ENCODE data around the gene PPP2R2B. TPM values are rescaled to one million over a fixed set of nuclear protein-coding genes. Genes with fewer than 3 reads are reported as not detected.

The PPP2R2B gene
- total and polyA plus RNA-seq, 12 donors, result 0.35 to 11.7 (median 4.7) TPM

- Histone ChIP-seq H3K27ac (no peak overlapping the region), H3K9me3 (replicated peaks in 1 of 3) (no peaks in the 10 kb centered on the region), H3K36me3 (replicated peaks in 1 of 2) (no peaks in the 10 kb centered on the region), H3K4me3 (no peak overlapping the region), H3K27me3 (no peaks in the 10 kb centered on the region), H3K4me1 (replicated peaks in 1 of 2) (no peaks in the 10 kb centered on the region)
- WGBS, 4 donors, result 89 to 94% (median 91%) methylated on average over 4 of the region's 4 CpGs
- intact Hi-C loops (cut with DNase I), result loop anchor here (5.0 to 10.0 kb wide), 3 partner anchors 425 to 647 kb away; no protein-coding TSS in a partner anchor
- no peak for DNase-seq
- TF ChIP-seq POLR2A (IDR thresholded peaks at IDR 0.05) (no peak), CTCF (IDR thresholded peaks at IDR 0.05) (no peak)
Observed at GRCh38 chr5:146539973-146540372, 338.6 kb downstream of the PPP2R2B start.

- intact Hi-C loops (cut with DNase I), result loop anchor here in 1 of 2 donors (5.0 kb wide), 1 partner anchor 649 kb away; no protein-coding TSS in a partner anchor
- WGBS, 4 donors, result 71 to 75% (median 73%) methylated on average over 3 of the region's 3 CpGs
- DNase-seq, result no peak
- H3K27me3 ChIP-seq, result no peaks in the 10 kb centered on the region
- H3K4me1 ChIP-seq (replicated peaks in 1 of 2), result no peaks in the 10 kb centered on the region
- TF ChIP-seq CTCF (IDR thresholded peaks at IDR 0.05) (no peak), POLR2A (IDR thresholded peaks at IDR 0.05) (no peak)
- H3K4me3 ChIP-seq, result no peak overlapping the region
- no peak overlapping the region for H3K27ac ChIP-seq
- no peaks in the 10 kb centered on the region for H3K36me3 ChIP-seq (replicated peaks in 1 of 2)
- H3K9me3 ChIP-seq (replicated peaks in 1 of 3), result no peaks in the 10 kb centered on the region
Observed at GRCh38 chr5:146538432-146538831, 340.1 kb downstream of the PPP2R2B start.

GRCh38 chr5:146533882-146534281 is 344.7 kb downstream of the PPP2R2B start:
- H3K27ac ChIP-seq, result no peak overlapping the region
- TF ChIP-seq CTCF (IDR thresholded peaks at IDR 0.05) (no peak), POLR2A (IDR thresholded peaks at IDR 0.05) (no peak)
- no peaks in the 10 kb centered on the region for H3K36me3 ChIP-seq (replicated peaks in 1 of 2)
- whole genome bisulfite sequencing, 4 donors, result 0 to 4% (median 0%) methylated on average over 1 of the region's 1 CpG
- no peak for DNase-seq
- H3K4me3 ChIP-seq, result no peak overlapping the region
- no peaks in the 10 kb centered on the region for H3K27me3 ChIP-seq
- no peaks in the 10 kb centered on the region for H3K9me3 ChIP-seq (replicated peaks in 1 of 3)
- intact Hi-C loops (cut with DNase I), result no loop called here
- no peaks in the 10 kb centered on the region for H3K4me1 ChIP-seq (replicated peaks in 1 of 2)

GRCh38 chr5:146533260-146533857 is 345.2 kb downstream of the PPP2R2B start:
- Histone ChIP-seq H3K4me3 (no peak overlapping the region), H3K9me3 (replicated peaks in 1 of 3) (no peaks in the 10 kb centered on the region), H3K36me3 (replicated peaks in 1 of 2) (no peaks in the 10 kb centered on the region), H3K27ac (no peak overlapping the region), H3K27me3 (no peaks in the 10 kb centered on the region), H3K4me1 (replicated peaks in 1 of 2) (no peaks in the 10 kb centered on the region)
- intact Hi-C loops (cut with DNase I), result no loop called here
- peak; percentile 65 to 90 (median 72) for DNase-seq
- WGBS, 4 donors, result 35 to 46% (median 38%) methylated on average over 7 of the region's 7 CpGs
- TF ChIP-seq CTCF (IDR thresholded peaks at IDR 0.05) (peak; percentile 68 to 75 (median 72)), POLR2A (IDR thresholded peaks at IDR 0.05) (no peak)

Small RNAs within 50 kb of the gene (small RNA-seq; reads per million reads assigned to genes)
- gene RN7SL791P, result 0 reads per million in 2 donors
